ENCODE data around the gene UBE2E2.

UBE2E2 gene

GRCh38 chr3:23209747-23210487, 6.8 kb downstream of the UBE2E2 start:
- Mint-ChIP-seq H3K9me3 (no peaks in the 10 kb centered on the region), H3K27ac (no peak overlapping the region), H3K4me1 (peaks cover 37% of the 10 kb centered on the region), H3K36me3 (peaks cover 9% of the 10 kb centered on the region), H3K4me3 (peak overlapping the region; percentile 23), H3K27me3 (no peaks in the 10 kb centered on the region)

- Mint-ChIP-seq H3K9me3 (no peaks in the 10 kb centered on the region), H3K27ac (no peak overlapping the region), H3K4me1 (peaks cover 30% of the 10 kb centered on the region)
Measured at GRCh38 chr3:23213813-23214212, 10.7 kb downstream of the UBE2E2 start.

GRCh38 chr3:23217872-23218554, 14.9 kb downstream of the UBE2E2 start:
- Mint-ChIP-seq H3K4me1 (peaks cover 48% of the 10 kb centered on the region), H3K27ac (no peak overlapping the region), H3K4me3 (no peak overlapping the region)

More at GRCh38 chr3:23213813-23214212, 10.7 kb downstream of the UBE2E2 start:
- Mint-ChIP-seq H3K4me3 (no peak overlapping the region), H3K27me3 (no peaks in the 10 kb centered on the region), H3K36me3 (peaks cover 10% of the 10 kb centered on the region)

GRCh38 chr3:23219117-23219516, 16.0 kb downstream of the UBE2E2 start:
- H3K27me3 Mint-ChIP-seq, result no peaks in the 10 kb centered on the region
- H3K4me3 Mint-ChIP-seq, result no peak overlapping the region
- peaks cover 49% of the 10 kb centered on the region for H3K4me1 Mint-ChIP-seq
- H3K27ac Mint-ChIP-seq, result no peak overlapping the region
- H3K36me3 Mint-ChIP-seq, result peaks cover 9% of the 10 kb centered on the region
- H3K9me3 Mint-ChIP-seq, result no peaks in the 10 kb centered on the region

More at GRCh38 chr3:23217872-23218554, 14.9 kb downstream of the UBE2E2 start:
- Mint-ChIP-seq H3K9me3 (no peaks in the 10 kb centered on the region), H3K36me3 (peaks cover 7% of the 10 kb centered on the region), H3K27me3 (no peaks in the 10 kb centered on the region)

GRCh38 chr3:23219552-23219951, 16.4 kb downstream of the UBE2E2 start:
- Mint-ChIP-seq H3K4me1 (peaks cover 52% of the 10 kb centered on the region), H3K36me3 (peaks cover 9% of the 10 kb centered on the region), H3K9me3 (no peaks in the 10 kb centered on the region), H3K27ac (no peak overlapping the region), H3K4me3 (no peak overlapping the region), H3K27me3 (no peaks in the 10 kb centered on the region)

- Mint-ChIP-seq H3K9me3 (no peaks in the 10 kb centered on the region), H3K27me3 (no peaks in the 10 kb centered on the region), H3K27ac (no peak overlapping the region), H3K4me1 (peaks cover 59% of the 10 kb centered on the region), H3K36me3 (peaks cover 9% of the 10 kb centered on the region), H3K4me3 (no peak overlapping the region)
Measured at GRCh38 chr3:23221136-23221535, 18.0 kb downstream of the UBE2E2 start.

GRCh38 chr3:23232016-23232415, 28.9 kb downstream of the UBE2E2 start:
- H3K9me3 Mint-ChIP-seq, result no peaks in the 10 kb centered on the region
- H3K4me3 Mint-ChIP-seq, result no peak overlapping the region
- H3K36me3 Mint-ChIP-seq, result no peaks in the 10 kb centered on the region
- H3K4me1 Mint-ChIP-seq, result peaks cover 27% of the 10 kb centered on the region
- no peaks in the 10 kb centered on the region for H3K27me3 Mint-ChIP-seq
- H3K27ac Mint-ChIP-seq, result no peak overlapping the region

GRCh38 chr3:23232854-23233253, 29.7 kb downstream of the UBE2E2 start:
- H3K36me3 Mint-ChIP-seq, result no peaks in the 10 kb centered on the region
- no peaks in the 10 kb centered on the region for H3K9me3 Mint-ChIP-seq
- no peak overlapping the region for H3K4me3 Mint-ChIP-seq
- peaks cover 24% of the 10 kb centered on the region for H3K4me1 Mint-ChIP-seq
- H3K27me3 Mint-ChIP-seq, result no peaks in the 10 kb centered on the region
- no peak overlapping the region for H3K27ac Mint-ChIP-seq

- no peaks in the 10 kb centered on the region for H3K27me3 Mint-ChIP-seq
- H3K4me1 Mint-ChIP-seq, result peaks cover 32% of the 10 kb centered on the region
- no peak overlapping the region for H3K27ac Mint-ChIP-seq
Measured at GRCh38 chr3:23235264-23235663, 32.1 kb downstream of the UBE2E2 start.

GRCh38 chr3:23236890-23237289, 33.8 kb downstream of the UBE2E2 start:
- Mint-ChIP-seq H3K27ac (no peak overlapping the region), H3K4me3 (no peak overlapping the region), H3K36me3 (no peaks in the 10 kb centered on the region), H3K9me3 (no peaks in the 10 kb centered on the region), H3K27me3 (no peaks in the 10 kb centered on the region), H3K4me1 (peaks cover 35% of the 10 kb centered on the region)

More at GRCh38 chr3:23235264-23235663, 32.1 kb downstream of the UBE2E2 start:
- Mint-ChIP-seq H3K4me3 (no peak overlapping the region), H3K36me3 (no peaks in the 10 kb centered on the region), H3K9me3 (no peaks in the 10 kb centered on the region)

- H3K9me3 Mint-ChIP-seq, result no peaks in the 10 kb centered on the region
- no peak overlapping the region for H3K27ac Mint-ChIP-seq
- H3K27me3 Mint-ChIP-seq, result no peaks in the 10 kb centered on the region
- no peak overlapping the region for H3K4me3 Mint-ChIP-seq
- H3K36me3 Mint-ChIP-seq, result no peaks in the 10 kb centered on the region
- peaks cover 38% of the 10 kb centered on the region for H3K4me1 Mint-ChIP-seq
Measured at GRCh38 chr3:23238156-23238555, 35.0 kb downstream of the UBE2E2 start.

GRCh38 chr3:23238578-23238977, 35.5 kb downstream of the UBE2E2 start:
- Mint-ChIP-seq H3K27me3 (no peaks in the 10 kb centered on the region), H3K4me3 (no peak overlapping the region), H3K9me3 (no peaks in the 10 kb centered on the region), H3K36me3 (no peaks in the 10 kb centered on the region), H3K4me1 (peaks cover 40% of the 10 kb centered on the region), H3K27ac (no peak overlapping the region)

GRCh38 chr3:23239211-23240068, 36.3 kb downstream of the UBE2E2 start:
- Mint-ChIP-seq H3K27me3 (no peaks in the 10 kb centered on the region), H3K27ac (no peak overlapping the region), H3K9me3 (no peaks in the 10 kb centered on the region), H3K4me3 (no peak overlapping the region), H3K36me3 (no peaks in the 10 kb centered on the region), H3K4me1 (peaks cover 33% of the 10 kb centered on the region)

- no peak overlapping the region for H3K27ac Mint-ChIP-seq
- no peaks in the 10 kb centered on the region for H3K36me3 Mint-ChIP-seq
- H3K27me3 Mint-ChIP-seq, result no peaks in the 10 kb centered on the region
- peaks cover 32% of the 10 kb centered on the region for H3K4me1 Mint-ChIP-seq
- no peak overlapping the region for H3K4me3 Mint-ChIP-seq
- H3K9me3 Mint-ChIP-seq, result no peaks in the 10 kb centered on the region
Measured at GRCh38 chr3:23240171-23240785, 37.2 kb downstream of the UBE2E2 start.

GRCh38 chr3:23241256-23241655, 38.1 kb downstream of the UBE2E2 start:
- no peaks in the 10 kb centered on the region for H3K9me3 Mint-ChIP-seq
- H3K27ac Mint-ChIP-seq, result no peak overlapping the region
- H3K4me3 Mint-ChIP-seq, result no peak overlapping the region
- no peaks in the 10 kb centered on the region for H3K27me3 Mint-ChIP-seq
- H3K4me1 Mint-ChIP-seq, result peaks cover 25% of the 10 kb centered on the region
- H3K36me3 Mint-ChIP-seq, result no peaks in the 10 kb centered on the region

Measured in activated naive CD4-positive, alpha-beta T cell treated with anti-CD3 and anti-CD28 coated beads, Interleukin-2, amount 50 U/mL, for 24 hours (primary cell).